ENCODE results near the gene PKIB. TPM values are rescaled to one million over a fixed set of nuclear protein-coding genes. Genes with fewer than 3 reads are reported as not detected.

Gene PKIB
- polyA plus RNA-seq, 4 donors = 1.1 to 2.2 (median 1.8) TPM

Other genes starting within 250 kb of the PKIB start
- gene HSF2, start 210.8 kb upstream of the PKIB start, polyA plus RNA-seq (ENCODE audit: insufficient read length in 4 of 4) = 10 to 100 TPM; 30.1 to 36.4 (median 31.8) TPM
- 100 to 1,000 TPM; 162 to 259 (median 228) TPM for gene SERINC1, start 138.6 kb upstream of the PKIB start, polyA plus RNA-seq (ENCODE audit: insufficient read length in 4 of 4)
- 1 to 10 TPM in 1 of 4 donors, under 1 TPM in 1, not detected in 2; 0.16 to 1.0 TPM for gene FABP7, start 169.3 kb downstream of the PKIB start, polyA plus RNA-seq (ENCODE audit: insufficient read length in 4 of 4)
- gene SMPDL3A, start 178.9 kb downstream of the PKIB start, polyA plus RNA-seq (ENCODE audit: insufficient read length in 4 of 4) = 10 to 100 TPM; 10.5 to 18.8 (median 14.1) TPM

Data from left renal cortex interstitium (tissue), 4 donors.